HFF-Myc (cell line): ENCODE data around the gene TTC16.

Experiments used
- DNase-seq: peaks from one replicate; pipeline ENCODE4 v3.0.0-alpha.2; 2011; ENCODE audit warnings: low read depth; ENCODE audit errors: extremely low read depth
- H3K4me3 ChIP-seq: replicated peaks from 2 replicates; pipeline ENCODE4 v1.5.1; 2011; ENCODE audit warnings: low read depth, mild to moderate bottlenecking, control low read depth, low read length
- TF ChIP-seq, protein P1 (sequence below): IDR thresholded peaks from 2 replicates; pipeline ENCODE4 v1.5.1; 2012; ENCODE audit warnings: mild to moderate bottlenecking, low read depth, low read length, control low read depth; ENCODE audit errors: missing control alignments

The TTC16 gene

GRCh38 chr9:127723444-127723843, 7.6 kb downstream of the TTC16 start:
- no peak overlapping the region for H3K4me3 ChIP-seq
- no peak for DNase-seq
- TF ChIP-seq, protein P1, sequence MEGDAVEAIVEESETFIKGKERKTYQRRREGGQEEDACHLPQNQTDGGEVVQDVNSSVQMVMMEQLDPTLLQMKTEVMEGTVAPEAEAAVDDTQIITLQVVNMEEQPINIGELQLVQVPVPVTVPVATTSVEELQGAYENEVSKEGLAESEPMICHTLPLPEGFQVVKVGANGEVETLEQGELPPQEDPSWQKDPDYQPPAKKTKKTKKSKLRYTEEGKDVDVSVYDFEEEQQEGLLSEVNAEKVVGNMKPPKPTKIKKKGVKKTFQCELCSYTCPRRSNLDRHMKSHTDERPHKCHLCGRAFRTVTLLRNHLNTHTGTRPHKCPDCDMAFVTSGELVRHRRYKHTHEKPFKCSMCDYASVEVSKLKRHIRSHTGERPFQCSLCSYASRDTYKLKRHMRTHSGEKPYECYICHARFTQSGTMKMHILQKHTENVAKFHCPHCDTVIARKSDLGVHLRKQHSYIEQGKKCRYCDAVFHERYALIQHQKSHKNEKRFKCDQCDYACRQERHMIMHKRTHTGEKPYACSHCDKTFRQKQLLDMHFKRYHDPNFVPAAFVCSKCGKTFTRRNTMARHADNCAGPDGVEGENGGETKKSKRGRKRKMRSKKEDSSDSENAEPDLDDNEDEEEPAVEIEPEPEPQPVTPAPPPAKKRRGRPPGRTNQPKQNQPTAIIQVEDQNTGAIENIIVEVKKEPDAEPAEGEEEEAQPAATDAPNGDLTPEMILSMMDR = no peak

GRCh38 chr9:127724012-127724411, 8.1 kb downstream of the TTC16 start:
- H3K4me3 ChIP-seq = no peak overlapping the region
- TF ChIP-seq, protein P1 = no peak
- DNase-seq = no peak

- no peak overlapping the region for H3K4me3 ChIP-seq
- no peak for DNase-seq
- TF ChIP-seq, protein P1 = no peak
Observed at GRCh38 chr9:127726871-127727270, 11.0 kb downstream of the TTC16 start.

- no peak for DNase-seq
- TF ChIP-seq, protein P1 = no peak
- H3K4me3 ChIP-seq = no peak overlapping the region
Observed at GRCh38 chr9:127728808-127729207, 12.9 kb downstream of the TTC16 start.

DNA sequence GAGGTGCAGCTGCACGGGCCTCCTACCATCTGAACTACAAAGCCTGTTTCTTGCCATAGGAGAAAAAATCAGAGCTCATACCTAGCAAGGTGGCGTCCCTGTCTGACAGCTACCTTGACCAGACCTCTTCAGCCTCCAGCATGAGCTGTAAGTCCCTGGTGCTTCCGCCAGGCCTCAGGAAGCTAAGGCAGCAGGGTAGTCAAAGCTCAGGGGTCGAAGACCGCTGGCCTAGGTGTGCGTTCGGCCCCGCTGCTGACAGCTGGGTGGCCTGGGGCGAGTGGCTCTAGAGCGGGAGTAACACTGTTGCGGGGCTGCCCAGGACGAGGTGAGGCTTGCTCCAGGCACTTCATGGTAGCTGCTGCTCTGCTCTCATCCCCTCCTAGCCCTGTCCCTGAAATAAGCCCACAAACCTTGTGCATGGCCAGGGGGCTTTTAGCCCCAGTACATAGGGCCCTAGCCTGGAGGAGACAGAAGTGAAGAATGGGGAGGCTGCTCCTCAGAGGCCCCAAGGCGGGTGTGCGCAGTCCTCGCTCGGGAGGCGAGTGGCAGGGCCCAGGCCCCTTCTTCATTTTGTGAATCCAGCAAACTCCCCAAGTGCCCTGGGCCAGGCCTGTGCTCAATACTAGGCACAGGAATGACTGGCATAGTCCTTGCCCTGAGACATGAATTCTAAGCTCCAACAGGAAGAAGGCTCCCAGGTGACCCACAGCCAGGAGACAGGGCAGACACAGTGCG, 13.8 kb downstream of the TTC16 start:
- DNase-seq = no peak
- TF ChIP-seq, protein P1 = no peak
- H3K4me3 ChIP-seq = no peak overlapping the region

DNA sequence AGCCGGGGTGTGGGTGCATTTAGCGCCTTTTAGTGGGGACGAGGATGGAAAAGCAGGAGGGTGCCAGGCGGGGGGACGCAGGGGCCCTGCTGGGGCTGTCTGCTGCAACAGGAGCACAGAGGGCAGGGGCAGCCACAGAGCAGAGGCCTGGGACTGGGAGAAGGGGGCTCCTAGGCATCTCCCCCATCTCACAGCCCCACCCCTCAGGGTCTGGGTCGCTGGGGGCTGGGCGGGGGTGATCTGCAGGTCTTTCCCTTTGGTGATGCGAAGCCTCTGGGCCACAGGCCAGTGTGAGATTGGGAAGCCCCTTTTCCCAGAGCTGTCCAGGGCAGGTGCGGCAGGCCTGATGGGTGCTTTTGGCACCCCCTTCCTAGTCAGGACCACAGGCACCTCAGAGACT, 14.4 kb downstream of the TTC16 start:
- no peak overlapping the region for H3K4me3 ChIP-seq
- TF ChIP-seq, protein P1 = no peak
- DNase-seq = no peak

DNA sequence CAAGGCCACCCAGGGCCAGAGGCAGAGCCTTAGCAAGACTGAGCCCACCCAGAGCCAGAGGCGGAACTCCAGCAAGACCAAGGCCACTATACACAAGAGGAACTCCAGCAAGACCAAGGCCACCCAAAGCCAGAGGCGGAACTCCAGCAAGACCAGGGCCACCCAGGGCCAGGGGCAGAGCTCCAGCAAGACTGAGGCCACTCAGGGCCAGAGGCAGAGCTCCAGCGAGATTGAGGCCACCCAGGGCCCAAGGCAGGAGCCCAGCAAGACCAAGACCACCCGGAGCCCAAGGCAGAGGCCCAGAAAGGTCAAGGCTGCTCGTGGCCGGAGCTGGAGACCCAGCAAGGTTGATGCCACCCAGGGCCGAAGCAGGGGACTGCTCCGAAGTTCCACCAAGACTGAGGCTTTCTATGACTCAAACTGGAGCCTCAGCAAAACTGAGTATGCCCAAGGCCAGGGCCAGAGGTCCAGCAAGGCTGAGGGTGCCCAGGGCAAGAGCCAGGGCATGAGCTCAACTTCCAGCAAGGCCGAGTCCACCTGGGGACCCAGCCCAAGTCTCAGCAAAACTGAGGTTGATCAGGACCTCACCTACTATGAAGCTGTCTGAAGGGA, 15.0 kb downstream of the TTC16 start:
- DNase-seq = no peak
- H3K4me3 ChIP-seq = no peak overlapping the region
- TF ChIP-seq, protein P1 = no peak
